NT2/D1 (cell line): ENCODE measurements around the gene ST6GALNAC1.

Experiments
- DNase-seq: peaks from one replicate; pipeline ENCODE4 v3.0.0-alpha.2; 2011; ENCODE audit warnings: low read depth, low spot score
- H3K27me3 ChIP-seq: 2 replicates; pipeline ENCODE4 v1.6.0; 2011; ENCODE audit warnings: mild to moderate bottlenecking; ENCODE audit not compliant: insufficient read length, insufficient read depth
- H3K36me3 ChIP-seq: 2 replicates; pipeline ENCODE4 v1.6.1; 2011; ENCODE audit warnings: mild to moderate bottlenecking, low read length, mixed read lengths; ENCODE audit not compliant: insufficient read depth, insufficient read length
- H3K4me1 ChIP-seq: 2 replicates; pipeline ENCODE4 v1.5.1; 2011; ENCODE audit not compliant: insufficient read depth, insufficient read length
- H3K4me3 ChIP-seq: 2 replicates; pipeline ENCODE4 v1.5.1; 2011; ENCODE audit warnings: low read depth; ENCODE audit not compliant: insufficient read length
- H3K9ac ChIP-seq: 2 replicates; pipeline ENCODE4 v1.6.0; 2011; ENCODE audit warnings: low read depth; ENCODE audit not compliant: insufficient read length
- H3K9me3 ChIP-seq: 2 replicates; pipeline ENCODE4 v1.5.1; 2011; ENCODE audit warnings: mild to moderate bottlenecking, low read length; ENCODE audit not compliant: insufficient read depth
- SUZ12 ChIP-seq: IDR thresholded peaks from 2 replicates; pipeline ENCODE4 v1.6.1; 2011; ENCODE audit not compliant: insufficient read length, insufficient read depth; ENCODE audit errors: extremely low read depth
- YY1 ChIP-seq: IDR thresholded peaks from 2 replicates; pipeline ENCODE4 v1.6.1; 2011; ENCODE audit not compliant: insufficient read length, insufficient read depth
- ZNF274 ChIP-seq: IDR thresholded peaks from 2 replicates; pipeline ENCODE4 v1.6.1; 2011; ENCODE audit warnings: mild to moderate bottlenecking, low read depth, low read length

ST6GALNAC1 gene

DNA sequence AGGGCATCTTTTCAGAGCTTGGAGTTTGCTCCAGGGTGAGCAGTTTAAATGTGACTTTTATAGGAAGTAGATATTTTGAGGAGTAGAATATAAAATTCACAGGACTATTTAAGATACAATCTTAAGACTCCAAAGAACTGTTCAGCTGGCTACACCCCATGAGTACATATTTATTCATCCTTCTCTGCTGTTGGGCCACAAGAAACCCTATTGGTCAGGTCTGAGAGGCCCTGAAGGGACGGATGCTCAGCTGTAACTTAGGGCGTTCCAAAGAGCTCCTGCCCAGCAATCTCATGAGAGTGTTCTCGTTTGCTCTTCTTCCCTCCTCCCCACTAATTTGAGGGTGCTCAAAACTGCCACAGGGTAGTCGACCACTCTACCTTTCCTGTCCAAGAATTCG, 65.2 kb downstream of the ST6GALNAC1 start:
- TF ChIP-seq YY1, result no peak
- TF ChIP-seq SUZ12, result no peak
- no peak for TF ChIP-seq ZNF274
- H3K9me3 ChIP-seq, result no peaks in the 10 kb centered on the region
- peaks cover 9% of the 10 kb centered on the region for H3K4me1 ChIP-seq
- no peak overlapping the region for H3K4me3 ChIP-seq
- H3K27me3 ChIP-seq, result no peaks in the 10 kb centered on the region
- H3K36me3 ChIP-seq, result no peaks in the 10 kb centered on the region
- H3K9ac ChIP-seq, result no peak overlapping the region
- DNase-seq, result no peak

GRCh38 chr17:76577876-76578275, 65.7 kb downstream of the ST6GALNAC1 start:
- H3K9ac ChIP-seq, result no peak overlapping the region
- no peaks in the 10 kb centered on the region for H3K27me3 ChIP-seq
- peaks cover 9% of the 10 kb centered on the region for H3K4me1 ChIP-seq
- H3K36me3 ChIP-seq, result no peaks in the 10 kb centered on the region
- DNase-seq, result no peak
- TF ChIP-seq ZNF274, result no peak
- no peak for TF ChIP-seq SUZ12
- no peak for TF ChIP-seq YY1
- no peaks in the 10 kb centered on the region for H3K9me3 ChIP-seq
- no peak overlapping the region for H3K4me3 ChIP-seq

DNA sequence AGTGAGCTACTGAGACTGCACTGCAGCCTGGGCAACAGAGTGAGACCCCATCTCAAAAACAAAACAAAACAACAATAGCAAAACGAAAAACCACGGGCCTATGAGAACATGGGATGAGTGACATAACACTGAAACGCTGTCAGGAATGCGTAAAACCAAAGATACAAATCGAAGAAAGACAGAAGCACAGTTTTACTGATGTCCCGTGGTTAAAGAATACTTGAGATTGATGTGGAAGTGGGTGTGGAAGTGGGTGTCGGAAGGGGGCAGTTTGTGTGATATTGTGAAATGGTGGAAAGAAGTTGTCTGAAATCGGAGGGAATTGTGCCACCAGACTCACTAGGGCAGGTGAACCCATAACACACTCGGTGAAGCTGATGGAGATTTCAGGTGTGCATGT, 67.4 kb downstream of the ST6GALNAC1 start:
- Histone ChIP-seq H3K27me3 (no peaks in the 10 kb centered on the region), H3K36me3 (no peaks in the 10 kb centered on the region), H3K9ac (no peak overlapping the region), H3K4me1 (peaks cover 4% of the 10 kb centered on the region), H3K9me3 (no peaks in the 10 kb centered on the region), H3K4me3 (no peak overlapping the region)
- DNase-seq, result no peak
- TF ChIP-seq YY1, result no peak
- no peak for TF ChIP-seq SUZ12
- TF ChIP-seq ZNF274, result no peak

- Histone ChIP-seq H3K36me3 (no peaks in the 10 kb centered on the region), H3K9ac (no peak overlapping the region), H3K27me3 (no peaks in the 10 kb centered on the region), H3K9me3 (no peaks in the 10 kb centered on the region), H3K4me3 (no peak overlapping the region), H3K4me1 (no peaks in the 10 kb centered on the region)
- DNase-seq, result no peak
- TF ChIP-seq YY1, result no peak
- TF ChIP-seq SUZ12, result no peak
- TF ChIP-seq ZNF274, result no peak
Measured at GRCh38 chr17:76575570-76575969, 68.0 kb downstream of the ST6GALNAC1 start.
